ENCODE data around the gene ARHGAP32.

ARHGAP32 gene

DNA sequence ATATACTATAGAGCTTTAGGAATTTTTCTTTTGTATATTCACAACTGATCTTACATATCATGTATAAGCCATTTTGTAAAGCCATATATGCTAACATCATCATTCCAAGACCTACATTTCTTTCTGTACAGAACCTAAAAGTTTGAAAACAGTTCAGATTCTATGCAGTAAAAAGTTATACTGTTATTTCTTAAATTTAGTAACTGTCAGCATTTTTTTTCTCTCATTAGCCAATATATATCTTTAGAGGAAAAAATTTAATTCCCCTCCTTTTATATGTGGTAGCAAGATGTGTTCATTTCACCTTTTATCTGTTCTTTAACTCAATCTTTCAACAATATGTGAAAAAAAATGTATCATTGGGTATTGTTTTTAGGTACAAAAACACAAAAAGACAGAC is 129.0 kb downstream of the ARHGAP32 start:
- no peak for TF ChIP-seq EZH2phosphoT487 (conservative IDR thresholded peaks at IDR 0.05; ENCODE audit: low read length)
- TF ChIP-seq, protein P1, sequence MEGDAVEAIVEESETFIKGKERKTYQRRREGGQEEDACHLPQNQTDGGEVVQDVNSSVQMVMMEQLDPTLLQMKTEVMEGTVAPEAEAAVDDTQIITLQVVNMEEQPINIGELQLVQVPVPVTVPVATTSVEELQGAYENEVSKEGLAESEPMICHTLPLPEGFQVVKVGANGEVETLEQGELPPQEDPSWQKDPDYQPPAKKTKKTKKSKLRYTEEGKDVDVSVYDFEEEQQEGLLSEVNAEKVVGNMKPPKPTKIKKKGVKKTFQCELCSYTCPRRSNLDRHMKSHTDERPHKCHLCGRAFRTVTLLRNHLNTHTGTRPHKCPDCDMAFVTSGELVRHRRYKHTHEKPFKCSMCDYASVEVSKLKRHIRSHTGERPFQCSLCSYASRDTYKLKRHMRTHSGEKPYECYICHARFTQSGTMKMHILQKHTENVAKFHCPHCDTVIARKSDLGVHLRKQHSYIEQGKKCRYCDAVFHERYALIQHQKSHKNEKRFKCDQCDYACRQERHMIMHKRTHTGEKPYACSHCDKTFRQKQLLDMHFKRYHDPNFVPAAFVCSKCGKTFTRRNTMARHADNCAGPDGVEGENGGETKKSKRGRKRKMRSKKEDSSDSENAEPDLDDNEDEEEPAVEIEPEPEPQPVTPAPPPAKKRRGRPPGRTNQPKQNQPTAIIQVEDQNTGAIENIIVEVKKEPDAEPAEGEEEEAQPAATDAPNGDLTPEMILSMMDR (IDR thresholded peaks at IDR 0.05; ENCODE audit: insufficient read depth, low read length, poor library complexity, severe bottlenecking), result no peak
- no peaks in the 10 kb centered on the region for H3K9me2 ChIP-seq (replicated peaks; ENCODE audit: insufficient read depth, low read length)
- H3K27ac ChIP-seq (ENCODE audit: low read depth, low read length), result no peak overlapping the region
- no peaks in the 10 kb centered on the region for H3K79me2 ChIP-seq (ENCODE audit: insufficient read depth, low read length)
- H3K36me3 ChIP-seq (ENCODE audit: low read length), result no peaks in the 10 kb centered on the region
- H2AFZ ChIP-seq (ENCODE audit: low read depth, low read length, severe bottlenecking), result no peak overlapping the region
- H3K4me3 ChIP-seq (ENCODE audit: insufficient read depth, low read length, poor library complexity, severe bottlenecking), result no peak overlapping the region
- no peaks in the 10 kb centered on the region for H3K9me3 ChIP-seq (ENCODE audit: insufficient read depth, low read length)
- no peak overlapping the region for H3K4me2 ChIP-seq (ENCODE audit: low read depth, low read length, poor library complexity, severe bottlenecking)
- no peak overlapping the region for H3K9ac ChIP-seq (ENCODE audit: low read length)
- H3F3A ChIP-seq (ENCODE audit: insufficient read depth), result no peaks in the 10 kb centered on the region
- no peaks in the 10 kb centered on the region for H4K20me1 ChIP-seq (ENCODE audit: low read depth, low read length)
- H3K27me3 ChIP-seq (ENCODE audit: low read length), result no peaks in the 10 kb centered on the region

DNA sequence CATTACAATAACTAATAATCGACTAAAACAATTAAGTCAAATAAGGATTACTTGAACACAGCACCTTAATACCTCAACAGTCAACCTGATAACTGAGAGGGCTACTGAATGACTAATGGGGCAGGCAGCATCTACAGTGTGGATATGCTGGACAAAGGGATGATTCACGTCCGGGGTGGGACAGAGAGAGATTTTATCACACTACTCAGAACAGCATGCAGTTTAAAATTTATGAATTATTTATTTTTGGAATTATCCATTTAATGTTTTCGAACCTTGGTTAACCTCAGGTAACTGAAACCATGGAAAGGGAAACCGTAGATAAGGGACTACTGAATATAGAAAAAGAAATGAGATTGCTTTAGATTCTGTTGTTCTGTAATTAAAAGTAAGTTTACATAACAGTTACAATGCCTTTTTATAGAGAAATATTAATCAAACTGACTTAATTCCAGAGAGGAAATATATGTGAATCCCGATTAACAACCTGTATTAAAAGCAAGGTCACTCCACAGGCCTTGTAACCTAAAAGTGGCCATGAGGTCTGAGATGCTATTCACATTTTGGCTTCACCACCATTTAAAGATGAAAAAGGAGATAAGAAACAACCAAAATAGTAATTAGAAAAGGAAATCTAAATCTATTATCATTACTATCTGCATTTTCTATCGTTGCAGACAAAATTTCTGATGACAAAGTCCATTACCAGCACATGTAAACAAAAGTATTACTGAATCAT is 130.5 kb downstream of the ARHGAP32 start:
- H3K4me3 ChIP-seq (ENCODE audit: insufficient read depth, low read length, poor library complexity, severe bottlenecking), result no peak overlapping the region

GRCh38 chr11:129056916-129057315 is 135.2 kb downstream of the ARHGAP32 start:
- H4K20me1 ChIP-seq (ENCODE audit: low read depth, low read length), result no peaks in the 10 kb centered on the region
- H3K4me2 ChIP-seq (ENCODE audit: low read depth, low read length, poor library complexity, severe bottlenecking), result no peak overlapping the region
- H2AFZ ChIP-seq (ENCODE audit: low read depth, low read length, severe bottlenecking), result no peak overlapping the region
- H3K9ac ChIP-seq (ENCODE audit: low read length), result no peak overlapping the region
- H3K4me3 ChIP-seq (ENCODE audit: insufficient read depth, low read length, poor library complexity, severe bottlenecking), result no peak overlapping the region
- no peaks in the 10 kb centered on the region for H3K79me2 ChIP-seq (ENCODE audit: insufficient read depth, low read length)
- no peaks in the 10 kb centered on the region for H3F3A ChIP-seq (ENCODE audit: insufficient read depth)
- H3K9me2 ChIP-seq (replicated peaks; ENCODE audit: insufficient read depth, low read length), result no peaks in the 10 kb centered on the region
- H3K27ac ChIP-seq (ENCODE audit: low read depth, low read length), result no peak overlapping the region
- TF ChIP-seq, protein P1 (IDR thresholded peaks at IDR 0.05; ENCODE audit: insufficient read depth, low read length, poor library complexity, severe bottlenecking), result no peak
- no peak for TF ChIP-seq EZH2phosphoT487 (conservative IDR thresholded peaks at IDR 0.05; ENCODE audit: low read length)
- H3K27me3 ChIP-seq (ENCODE audit: low read length), result no peaks in the 10 kb centered on the region
- no peaks in the 10 kb centered on the region for H3K9me3 ChIP-seq (ENCODE audit: insufficient read depth, low read length)
- H3K36me3 ChIP-seq (ENCODE audit: low read length), result no peaks in the 10 kb centered on the region

More for the DNA sequence above, 130.5 kb downstream of the ARHGAP32 start:
- Histone ChIP-seq H3K9me2 (replicated peaks; ENCODE audit: insufficient read depth, low read length) (no peaks in the 10 kb centered on the region), H3K79me2 (ENCODE audit: insufficient read depth, low read length) (no peaks in the 10 kb centered on the region), H3K9ac (ENCODE audit: low read length) (no peak overlapping the region), H3K36me3 (ENCODE audit: low read length) (no peaks in the 10 kb centered on the region), H3K4me2 (ENCODE audit: low read depth, low read length, poor library complexity, severe bottlenecking) (no peak overlapping the region), H3F3A (ENCODE audit: insufficient read depth) (no peaks in the 10 kb centered on the region), H4K20me1 (ENCODE audit: low read depth, low read length) (no peaks in the 10 kb centered on the region), H3K27me3 (ENCODE audit: low read length) (no peaks in the 10 kb centered on the region), H3K9me3 (ENCODE audit: insufficient read depth, low read length) (no peaks in the 10 kb centered on the region), H3K27ac (ENCODE audit: low read depth, low read length) (no peak overlapping the region), H2AFZ (ENCODE audit: low read depth, low read length, severe bottlenecking) (no peak overlapping the region)
- TF ChIP-seq, protein P1 (IDR thresholded peaks at IDR 0.05; ENCODE audit: insufficient read depth, low read length, poor library complexity, severe bottlenecking), result no peak
- no peak for TF ChIP-seq EZH2phosphoT487 (conservative IDR thresholded peaks at IDR 0.05; ENCODE audit: low read length)
